PC-3 (cell line): ENCODE data around the gene PKLR. TPM values are rescaled to one million over a fixed set of nuclear protein-coding genes. Genes with fewer than 3 reads are reported as not detected.

ENCODE experiments used
- ATAC-seq: fragments of 200-7000 bp; cut with Tn5 transposase; 2 replicates; pipeline ENCODE4 v1.9.1; 2020; ENCODE audit warnings: mild to moderate bottlenecking, moderate library complexity
- BruUV-seq: library from RNA; stranded (reverse); fragments of 400-500 nt; replicated peaks from 2 replicates; lab custom pipeline; 2021; lab: Mats Ljungman, UMichigan
- CTCF ChIA-PET: fragments of 300-600 bp; sonication (Branson Sonifier 250); formaldehyde crosslinking; loops from one replicate; lab custom pipeline; 2022; ENCODE audit warnings: antibody characterized with exemption; lab: Charles Lee
- POLR2A ChIA-PET: fragments of 300-600 bp; sonication (Branson Sonifier 250); formaldehyde crosslinking; loops from one replicate; lab custom pipeline; 2022; ENCODE audit warnings: antibody characterized with exemption; ENCODE audit not compliant: unreplicated experiment; lab: Charles Lee
- DNase-seq: peaks from one replicate; pipeline ENCODE4 v3.0.0-alpha.2; 2015
- H2AFZ ChIP-seq: fragments of 300-600 bp; sonication (generic); 2 replicates; pipeline ENCODE4 v1.6.0; 2016; ENCODE audit warnings: antibody characterized with exemption, low read length
- H3F3A ChIP-seq: fragments of 300-600 bp; sonication (generic); one replicate; pipeline ENCODE4 v1.6.0; 2017; ENCODE audit warnings: antibody characterized with exemption, low read length, control low read depth, mild to moderate bottlenecking; ENCODE audit not compliant: unreplicated experiment
- H3K27ac ChIP-seq: fragments of 300-600 bp; sonication (generic); 2 replicates; pipeline ENCODE4 v1.5.1; 2016; ENCODE audit warnings: mild to moderate bottlenecking, low read length
- H3K27me3 ChIP-seq: fragments of 300-600 bp; sonication (generic); 2 replicates; pipeline ENCODE4 v1.6.1; 2016; ENCODE audit warnings: low read length, mixed read lengths
- H3K36me3 ChIP-seq: fragments of 300-600 bp; sonication (generic); 2 replicates; pipeline ENCODE4 v1.6.1; 2016; ENCODE audit warnings: low read depth, mixed run types, low read length, mixed read lengths
- H3K4me1 ChIP-seq: fragments of 300-600 bp; sonication (generic); 2 replicates; pipeline ENCODE4 v1.5.1; 2016; ENCODE audit warnings: low read length; ENCODE audit not compliant: insufficient read depth
- H3K4me2 ChIP-seq: fragments of 300-600 bp; sonication (generic); 2 replicates; pipeline ENCODE4 v1.6.0; 2016; ENCODE audit warnings: low read length
- H3K4me3 ChIP-seq: fragments of 300-600 bp; sonication (generic); 2 replicates; pipeline ENCODE4 v1.5.1; 2016; ENCODE audit warnings: mild to moderate bottlenecking, low read length, mixed read lengths
- H3K79me2 ChIP-seq: fragments of 300-600 bp; sonication (generic); 2 replicates; pipeline ENCODE4 v1.6.1; 2017; ENCODE audit warnings: low read length, mixed read lengths
- H3K9ac ChIP-seq: fragments of 300-600 bp; sonication (generic); 2 replicates; pipeline ENCODE4 v1.6.0; 2016; ENCODE audit warnings: mild to moderate bottlenecking, low read length
- H3K9me2 ChIP-seq: fragments of 300-600 bp; sonication (generic); replicated peaks from 2 replicates; pipeline ENCODE4 v1.6.1; 2016; ENCODE audit warnings: mixed run types, low read length, mixed read lengths
- H3K9me3 ChIP-seq: fragments of 300-600 bp; sonication (generic); 2 replicates; pipeline ENCODE4 v1.6.1; 2016; ENCODE audit warnings: low read length, mixed read lengths
- H4K20me1 ChIP-seq: fragments of 300-600 bp; sonication (generic); 2 replicates; pipeline ENCODE4 v1.6.1; 2016; ENCODE audit warnings: low read length, mixed read lengths
- CTCF ChIP-seq: fragments of 300-600 bp; sonication (generic); conservative IDR thresholded peaks from 2 replicates; pipeline ENCODE4 v1.5.1; 2017; ENCODE audit warnings: antibody characterized with exemption, low read depth, mild to moderate bottlenecking, low read length
- EZH2 ChIP-seq: fragments of 300-600 bp; sonication (generic); IDR thresholded peaks from one replicate; pipeline ENCODE4 v1.6.1; 2017; ENCODE audit warnings: antibody characterized with exemption, mild to moderate bottlenecking, low read length; ENCODE audit not compliant: unreplicated experiment
- EZH2phosphoT487 ChIP-seq: fragments of 300-600 bp; sonication (generic); IDR thresholded peaks from 2 replicates; pipeline ENCODE4 v1.6.1; 2018; ENCODE audit warnings: mild to moderate bottlenecking, antibody characterized with exemption, low read length, borderline replicate concordance
- intact Hi-C: fragments of 100-400 bp; cut with micrococcal nuclease; formaldehyde crosslinking; loops from 2 replicates; pipeline ENCODE4 v1.9.0; 2023
- total RNA-seq: library from RNA; depleted of rRNA; stranded (reverse); fragments of >200 nt; gene quantifications from 2 replicates; pipeline ENCODE4 v1.2.3, GENCODE V29; 2014

The PKLR gene
- total RNA-seq, 1 experiment from 2014 or later: not detected

DNA sequence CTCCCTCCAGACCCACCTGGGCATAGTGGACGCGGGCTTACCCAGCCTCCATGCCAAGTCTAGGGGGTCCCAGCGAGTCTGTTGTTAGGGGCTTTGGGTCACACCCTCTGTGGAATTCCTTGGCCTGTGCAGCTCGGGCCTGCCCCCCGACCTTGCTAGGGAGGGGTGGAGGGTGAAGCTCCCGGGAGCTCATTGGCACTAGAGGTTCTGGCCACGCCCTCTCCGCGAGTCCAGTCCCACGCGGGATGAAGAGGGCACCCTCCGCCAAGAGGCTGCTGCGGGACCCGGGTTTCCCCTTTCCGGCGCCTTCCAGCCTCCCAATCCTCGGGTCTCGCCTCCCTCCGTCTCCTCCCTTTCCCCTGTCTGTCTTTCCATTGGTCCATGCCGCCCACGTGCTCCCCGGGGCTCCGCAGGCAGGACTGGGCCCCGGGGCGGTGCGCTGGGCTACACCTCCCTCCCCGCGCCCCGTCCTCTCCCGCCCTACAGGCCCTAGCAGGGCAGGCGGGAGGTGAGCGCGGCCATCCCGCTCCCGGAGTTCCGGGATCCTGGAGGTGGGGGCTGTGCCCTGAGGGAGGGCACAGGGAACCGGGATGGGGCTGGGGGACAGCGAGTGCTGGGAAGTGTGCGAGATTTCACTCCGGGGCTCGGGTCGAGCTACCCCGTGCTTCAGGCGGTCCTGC is 22.9 kb upstream of the PKLR start:
- no peaks in the 10 kb centered on the region for H3K27me3 ChIP-seq
- TF ChIP-seq EZH2 (no peak), EZH2phosphoT487 (no peak), CTCF (no peak)
- intact Hi-C loops: loop anchor here (2.0 kb wide), 1 partner anchor 117 kb away; the partner anchor contains the start of gene THBS3
- H4K20me1 ChIP-seq: no peaks in the 10 kb centered on the region
- BruUV-seq: no TSS peak
- H3K4me1 ChIP-seq: peaks cover 21% of the 10 kb centered on the region
- DNase-seq (peak; percentile 98), ATAC-seq (peak; percentile 63)
- peak overlapping the region; percentile 83 for H3K27ac ChIP-seq
- peak overlapping the region; percentile 80 for H3K4me3 ChIP-seq
- H3K9me2 ChIP-seq: no peaks in the 10 kb centered on the region
- peak overlapping the region; percentile 92 for H2AFZ ChIP-seq
- H3K9me3 ChIP-seq: no peaks in the 10 kb centered on the region
- H3K36me3 ChIP-seq: peaks cover 20% of the 10 kb centered on the region; the same call in 1 of the 2 replicates
- no peaks in the 10 kb centered on the region for H3F3A ChIP-seq
- H3K9ac ChIP-seq: peak overlapping the region; percentile 84
- ChIA-PET CTCF (interaction anchor here (0.9 to 1.7 kb wide), 6 partner anchors 47 to 180 kb away, joined by 3 to 14 read pairs (median 4); partner anchors contain the start of genes CLK2 and HCN3), POLR2A (interaction anchor here (0.5 to 1.3 kb wide), 5 partner anchors 47 to 327 kb away, joined by 3 to 6 read pairs (median 4); partner anchors contain the start of genes ASH1L, CLK2, HCN3 and SCAMP3)
- H3K79me2 ChIP-seq: peaks cover 29% of the 10 kb centered on the region
- H3K4me2 ChIP-seq: peak overlapping the region; percentile 93

DNA sequence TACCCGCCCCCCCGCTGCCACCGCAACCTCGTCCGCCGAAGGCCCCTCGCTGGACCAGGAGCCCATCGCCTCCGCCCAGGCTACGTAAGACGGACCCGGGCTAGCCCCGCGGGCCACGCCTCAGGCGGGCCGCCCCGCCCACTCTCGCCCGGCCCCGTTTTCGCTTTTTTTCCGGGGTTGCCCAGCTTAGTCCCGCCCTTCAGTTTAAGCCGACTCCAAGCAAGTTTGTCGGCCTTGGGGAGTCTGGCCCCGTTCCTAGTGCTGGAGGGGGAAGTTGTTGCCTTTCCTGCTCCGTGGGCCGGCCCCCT is 22.4 kb upstream of the PKLR start:
- BruUV-seq: no TSS peak
- ChIA-PET CTCF (interaction anchor here (0.9 to 1.7 kb wide), 5 partner anchors 47 to 181 kb away, joined by 3 to 14 read pairs (median 5); partner anchors contain the start of genes CLK2 and HCN3), POLR2A (interaction anchor here (0.6 to 1.3 kb wide), 5 partner anchors 46 to 328 kb away, joined by 3 to 6 read pairs (median 4); partner anchors contain the start of genes CLK2, ENTREP3, HCN3 and SCAMP3)
- Histone ChIP-seq H3K4me3 (peak overlapping the region; percentile 80), H3K9me2 (no peaks in the 10 kb centered on the region), H3F3A (no peaks in the 10 kb centered on the region), H2AFZ (peak overlapping the region; percentile 92), H3K27me3 (no peaks in the 10 kb centered on the region), H3K36me3 (peaks cover 20% of the 10 kb centered on the region), H3K9me3 (no peaks in the 10 kb centered on the region), H3K4me1 (peaks cover 21% of the 10 kb centered on the region), H3K79me2 (peaks cover 29% of the 10 kb centered on the region), H3K9ac (peak overlapping the region; percentile 84), H3K4me2 (peak overlapping the region; percentile 93), H4K20me1 (no peaks in the 10 kb centered on the region), H3K27ac (peak overlapping the region; percentile 83)
- DNase-seq: peak; percentile 92
- peak; percentile 47 for ATAC-seq
- TF ChIP-seq EZH2phosphoT487 (no peak), CTCF (no peak), EZH2 (no peak)
- intact Hi-C loops: loop anchor here (1.0 to 2.0 kb wide), 5 partner anchors 15 to 325 kb away; partner anchors contain the start of genes ENTREP3, FDPS, HCN3 and THBS3
